ENCODE measurements around the gene WDR59.
"Not testable (repeated sequence)": the region's sequence is repeated elsewhere in the genome, so short reads cannot be mapped to it uniquely, and the experiment has no call there.

Gene WDR59

DNA sequence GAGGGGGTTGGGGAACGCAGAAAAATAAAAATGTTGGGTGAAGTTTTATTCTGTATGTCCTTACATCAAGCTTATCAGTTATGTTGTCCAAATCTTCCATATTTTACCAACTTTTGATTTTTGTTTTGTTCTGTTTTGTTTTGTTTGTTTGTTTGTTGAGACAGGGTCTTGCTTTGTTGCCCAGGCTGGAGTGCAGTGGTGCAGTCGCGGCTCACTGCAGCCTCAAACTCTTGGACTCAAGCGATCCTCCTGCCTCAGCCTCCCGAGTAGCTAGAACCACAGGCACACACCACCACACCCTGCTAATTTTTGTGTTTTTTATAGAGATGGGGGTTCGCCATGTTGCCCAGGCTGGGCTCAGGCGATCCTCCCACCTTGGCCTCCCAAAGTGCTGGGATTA is 34.7 kb upstream of the WDR59 start:
- no peak overlapping the region for H2AFZ ChIP-seq (ENCODE audit: low read depth, low read length)
- H3K9me3 ChIP-seq (ENCODE audit: low read length) = peaks cover 8% of the 10 kb centered on the region
- H3K27me3 ChIP-seq (ENCODE audit: insufficient read depth, low read length) = no peaks in the 10 kb centered on the region
- H3K36me3 ChIP-seq (ENCODE audit: insufficient read depth, low read length) = peaks cover 2% of the 10 kb centered on the region
- no peak overlapping the region for H3K4me3 ChIP-seq (ENCODE audit: low read length)
- no peaks in the 10 kb centered on the region for H3K4me1 ChIP-seq (ENCODE audit: insufficient read depth, low read length)

DNA sequence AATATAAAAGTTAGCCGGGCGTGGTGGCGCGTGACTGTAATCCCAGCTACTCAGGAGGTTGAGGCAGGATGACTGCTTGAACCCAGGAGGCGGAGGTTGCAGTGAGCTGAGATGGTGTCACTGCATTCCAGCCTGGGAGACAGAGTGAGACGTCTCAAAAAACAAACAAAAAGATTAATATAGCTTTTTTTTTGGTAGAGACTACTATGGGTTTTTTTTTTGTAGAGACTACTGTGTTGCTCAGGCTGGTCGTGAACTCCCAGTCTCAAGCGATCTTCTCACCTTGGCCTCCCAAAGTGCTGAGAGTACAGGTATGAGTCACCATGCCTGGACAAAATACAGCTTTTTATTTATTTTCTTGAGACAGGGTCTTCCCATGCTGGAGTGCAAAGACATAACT is 34.1 kb upstream of the WDR59 start:
- Histone ChIP-seq H3K9me3 (ENCODE audit: low read length) (peaks cover 8% of the 10 kb centered on the region), H2AFZ (ENCODE audit: low read depth, low read length) (no peak overlapping the region), H3K36me3 (ENCODE audit: insufficient read depth, low read length) (peaks cover 2% of the 10 kb centered on the region), H3K4me1 (ENCODE audit: insufficient read depth, low read length) (no peaks in the 10 kb centered on the region), H3K4me3 (ENCODE audit: low read length) (no peak overlapping the region), H3K27me3 (ENCODE audit: insufficient read depth, low read length) (no peaks in the 10 kb centered on the region)

DNA sequence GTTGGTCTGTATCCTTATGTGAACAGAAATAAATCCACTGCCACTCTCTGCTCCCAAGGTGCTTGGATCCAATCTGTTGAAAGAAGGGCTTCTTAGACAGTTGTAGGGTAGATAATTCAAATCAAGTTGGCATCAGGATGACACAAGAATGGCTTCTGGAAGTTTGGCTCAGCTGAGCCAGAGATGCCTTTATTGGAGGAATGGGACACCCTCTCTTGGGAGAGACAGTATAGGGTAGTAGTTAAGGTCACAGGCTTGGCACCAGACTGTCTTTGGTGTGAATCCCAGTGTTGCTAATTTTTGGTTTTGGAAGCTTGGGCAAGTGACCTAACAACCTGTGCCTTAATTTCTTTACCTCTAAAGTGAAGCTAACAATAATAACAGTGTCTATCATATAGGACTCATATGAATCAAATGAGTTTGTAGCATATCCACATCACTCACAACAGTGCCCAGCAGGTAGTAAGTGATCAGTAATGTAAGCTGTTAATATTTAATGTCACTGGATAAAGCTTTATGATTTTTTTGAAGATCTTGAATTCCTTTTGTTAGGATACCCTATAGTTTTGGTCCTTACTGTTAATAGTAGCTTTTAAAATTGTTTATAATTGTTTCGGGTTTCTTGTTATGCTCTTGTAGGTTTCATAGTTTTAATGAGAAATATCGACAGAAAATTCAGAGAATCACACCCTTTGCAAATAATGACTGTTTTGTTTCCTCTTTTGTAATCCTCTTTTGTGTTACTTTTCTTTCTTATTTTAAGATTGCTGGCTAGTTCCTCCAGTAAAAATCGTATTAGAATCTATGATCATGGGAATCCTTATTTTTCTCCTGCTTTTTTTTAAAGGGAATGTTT is 33.0 kb upstream of the WDR59 start:
- peaks cover 2% of the 10 kb centered on the region for H3K36me3 ChIP-seq (ENCODE audit: insufficient read depth, low read length)

DNA sequence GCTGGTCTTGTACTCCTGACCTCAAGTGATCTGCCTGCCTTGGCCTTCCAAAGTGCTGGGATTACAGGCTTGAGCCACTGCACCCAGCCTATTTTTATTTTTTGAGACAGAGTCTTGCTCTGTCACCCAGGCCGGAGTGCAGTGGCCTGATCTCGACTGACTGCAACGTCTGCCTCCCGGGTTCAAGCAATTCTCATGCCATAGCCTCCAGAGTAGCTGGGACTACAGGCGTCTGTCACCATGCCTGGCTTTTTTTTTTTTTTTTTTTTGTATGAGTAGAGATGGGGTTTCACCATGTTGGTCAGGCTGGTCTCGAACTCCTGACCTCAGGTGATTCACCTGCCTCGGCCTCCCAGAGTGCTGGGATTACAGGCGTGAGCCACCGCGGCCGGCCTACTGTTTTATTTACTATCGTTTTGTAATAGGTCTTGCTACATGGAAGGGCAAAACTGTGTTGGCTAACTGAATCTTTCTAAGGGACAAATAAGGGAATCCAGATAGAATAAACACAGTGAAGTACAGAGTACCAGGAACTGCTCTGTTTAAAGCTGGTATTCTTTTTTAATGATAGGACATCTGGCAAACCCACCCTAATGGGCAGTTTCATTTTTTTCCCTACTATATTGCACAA is 31.6 kb upstream of the WDR59 start:
- H3K4me1 ChIP-seq (ENCODE audit: insufficient read depth, low read length); H3K36me3 ChIP-seq (ENCODE audit: insufficient read depth, low read length); H3K4me3 ChIP-seq (ENCODE audit: low read length); H3K27me3 ChIP-seq (ENCODE audit: insufficient read depth, low read length); H2AFZ ChIP-seq (ENCODE audit: low read depth, low read length); H3K9me3 ChIP-seq (ENCODE audit: low read length): not testable (repeated sequence)

More for the DNA sequence above, 33.0 kb upstream of the WDR59 start:
- Histone ChIP-seq H3K9me3 (ENCODE audit: low read length) (peaks cover 8% of the 10 kb centered on the region), H3K4me3 (ENCODE audit: low read length) (no peak overlapping the region), H2AFZ (ENCODE audit: low read depth, low read length) (no peak overlapping the region), H3K4me1 (ENCODE audit: insufficient read depth, low read length) (no peaks in the 10 kb centered on the region), H3K27me3 (ENCODE audit: insufficient read depth, low read length) (no peaks in the 10 kb centered on the region)

DNA sequence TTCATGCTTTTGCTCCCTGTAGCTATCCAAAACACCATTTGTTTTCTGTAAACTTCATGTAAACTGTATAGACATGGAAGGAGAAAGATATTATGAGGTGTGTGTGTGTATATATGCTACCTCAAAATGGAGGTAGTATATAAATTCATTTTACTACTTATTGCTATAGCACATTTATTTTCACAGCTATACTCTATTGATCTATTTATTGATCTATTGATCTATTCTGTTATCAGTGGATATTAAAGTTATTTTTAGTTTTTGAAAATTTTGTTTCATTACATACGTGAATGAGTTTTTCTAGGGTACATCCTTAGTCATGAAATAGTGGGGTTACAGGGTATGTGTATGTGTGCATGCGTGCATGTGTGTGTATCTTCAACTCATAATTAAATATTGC is 29.4 kb upstream of the WDR59 start:
- Histone ChIP-seq H3K4me1 (ENCODE audit: insufficient read depth, low read length) (peaks cover 4% of the 10 kb centered on the region), H3K9me3 (ENCODE audit: low read length) (no peaks in the 10 kb centered on the region), H3K4me3 (ENCODE audit: low read length) (no peak overlapping the region)

DNA sequence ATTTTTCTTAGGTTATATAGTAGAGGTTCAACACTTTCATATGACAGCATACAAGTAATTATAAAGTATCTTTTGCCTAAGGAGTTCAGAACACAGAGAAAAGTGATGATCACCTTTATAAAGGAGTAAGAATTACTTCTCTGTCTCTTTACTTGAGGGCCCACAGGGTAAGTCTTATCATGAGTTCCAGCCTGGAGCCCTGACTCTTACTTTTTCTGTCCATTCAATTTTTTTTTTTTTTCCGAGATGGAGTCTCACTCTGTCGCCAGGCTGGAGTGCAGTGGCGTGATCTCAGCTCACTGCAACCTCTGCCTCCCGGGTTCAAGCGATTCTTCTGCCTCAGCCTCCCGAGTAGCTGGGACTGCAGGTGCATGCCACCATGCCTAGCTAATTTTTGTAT is 28.2 kb upstream of the WDR59 start:
- H3K9me3 ChIP-seq (ENCODE audit: low read length); H3K36me3 ChIP-seq (ENCODE audit: insufficient read depth, low read length); H3K4me1 ChIP-seq (ENCODE audit: insufficient read depth, low read length); H2AFZ ChIP-seq (ENCODE audit: low read depth, low read length); H3K27me3 ChIP-seq (ENCODE audit: insufficient read depth, low read length); H3K4me3 ChIP-seq (ENCODE audit: low read length): not testable (repeated sequence)

More for the DNA sequence above, 29.4 kb upstream of the WDR59 start:
- Histone ChIP-seq H3K36me3 (ENCODE audit: insufficient read depth, low read length) (peaks cover 2% of the 10 kb centered on the region), H3K27me3 (ENCODE audit: insufficient read depth, low read length) (no peaks in the 10 kb centered on the region), H2AFZ (ENCODE audit: low read depth, low read length) (no peak overlapping the region)

DNA sequence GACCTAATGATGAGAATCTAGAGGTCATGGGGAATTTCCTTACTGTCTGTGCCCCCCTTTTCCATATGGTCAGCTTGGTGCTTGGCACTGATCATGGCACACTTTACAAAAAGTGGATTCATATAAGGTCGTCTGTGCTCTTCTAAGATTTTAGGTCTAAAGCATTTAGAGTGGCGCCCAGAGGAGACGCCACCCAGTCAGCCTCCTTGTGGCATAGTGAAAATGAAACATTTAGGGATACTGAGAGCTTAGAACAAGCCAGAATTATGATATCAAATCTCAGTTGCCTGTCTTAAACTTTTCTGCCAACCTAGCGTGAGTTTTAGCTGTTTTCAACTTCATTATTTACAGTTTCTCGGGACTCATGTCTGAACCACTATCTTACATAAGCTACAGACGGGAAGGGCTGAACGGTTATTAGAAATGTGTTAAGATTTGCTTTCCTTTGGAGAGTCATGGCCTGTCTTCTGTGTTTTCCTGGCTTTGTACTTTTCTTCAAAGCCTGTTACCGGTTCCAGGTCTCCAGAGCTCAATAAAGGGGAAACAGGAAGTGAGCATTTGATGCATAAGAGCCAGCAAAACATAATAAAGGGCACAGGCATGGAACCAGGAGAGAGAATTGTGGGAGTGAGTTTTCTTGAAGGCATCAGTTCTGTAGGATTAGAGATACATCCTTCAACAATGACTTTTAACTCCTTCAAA is 27.6 kb upstream of the WDR59 start:
- H3K9me3 ChIP-seq (ENCODE audit: low read length) = peaks cover 6% of the 10 kb centered on the region
- H3K27me3 ChIP-seq (ENCODE audit: insufficient read depth, low read length) = no peaks in the 10 kb centered on the region
- no peak overlapping the region for H3K4me3 ChIP-seq (ENCODE audit: low read length)
- no peak overlapping the region for H2AFZ ChIP-seq (ENCODE audit: low read depth, low read length)
- H3K4me1 ChIP-seq (ENCODE audit: insufficient read depth, low read length) = peaks cover 4% of the 10 kb centered on the region
- peaks cover 8% of the 10 kb centered on the region for H3K36me3 ChIP-seq (ENCODE audit: insufficient read depth, low read length)

DNA sequence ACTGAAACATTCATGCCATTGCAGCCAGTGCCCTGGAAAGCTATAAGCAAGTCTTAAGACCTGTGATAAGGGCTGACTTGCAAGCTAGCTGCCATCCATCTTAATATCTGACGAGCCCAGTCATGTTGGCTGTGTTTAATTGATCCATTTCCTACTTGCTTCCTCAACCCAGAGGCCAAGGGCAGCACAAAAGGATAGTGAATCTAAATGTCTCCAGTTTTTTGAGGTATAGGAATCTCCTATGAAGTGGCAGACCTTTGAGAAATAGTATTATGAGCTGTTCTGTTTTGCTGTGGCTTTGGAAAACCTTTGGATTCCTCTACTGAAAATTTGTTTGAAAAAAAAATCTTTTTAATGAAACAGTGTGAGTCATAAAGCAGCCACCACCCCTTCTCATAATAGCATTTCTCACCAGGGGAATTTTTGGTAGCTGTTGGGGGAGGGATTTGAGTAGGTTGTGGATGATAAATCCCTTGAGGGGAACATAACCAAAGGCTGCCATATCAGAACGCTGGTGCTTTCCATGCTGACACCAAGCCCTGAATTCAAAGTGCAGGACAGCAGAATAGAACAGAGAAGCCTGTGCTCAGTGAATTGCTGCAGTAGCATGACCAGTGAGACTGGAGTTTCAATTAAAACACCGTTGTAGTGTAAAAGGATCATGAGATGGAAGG is 26.8 kb upstream of the WDR59 start:
- no peak overlapping the region for H3K4me3 ChIP-seq (ENCODE audit: low read length)
- H2AFZ ChIP-seq (ENCODE audit: low read depth, low read length) = no peak overlapping the region
- H3K27me3 ChIP-seq (ENCODE audit: insufficient read depth, low read length) = no peaks in the 10 kb centered on the region
- peaks cover 6% of the 10 kb centered on the region for H3K9me3 ChIP-seq (ENCODE audit: low read length)
- peaks cover 8% of the 10 kb centered on the region for H3K36me3 ChIP-seq (ENCODE audit: insufficient read depth, low read length)
- peaks cover 4% of the 10 kb centered on the region for H3K4me1 ChIP-seq (ENCODE audit: insufficient read depth, low read length)

DNA sequence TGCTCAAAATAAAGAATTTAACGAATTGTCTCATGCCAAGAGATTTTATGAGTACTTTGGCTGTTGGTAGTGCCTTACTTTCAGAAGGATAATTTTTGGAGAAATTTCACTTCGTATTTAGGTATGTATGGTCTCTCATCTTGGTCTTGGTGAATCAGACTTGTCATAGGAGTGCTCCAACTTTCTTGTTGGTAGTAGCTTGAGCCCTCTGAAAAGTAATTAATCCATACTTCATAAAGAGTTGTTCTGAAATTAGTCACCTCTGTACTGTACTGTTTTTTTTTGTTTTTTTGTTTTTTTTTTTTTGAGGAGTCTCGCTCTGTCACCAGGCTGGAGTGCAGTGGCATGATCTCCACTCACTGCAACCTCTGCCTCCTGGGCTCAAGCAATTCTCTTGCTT is 25.5 kb upstream of the WDR59 start:
- peaks cover 4% of the 10 kb centered on the region for H3K4me1 ChIP-seq (ENCODE audit: insufficient read depth, low read length)
- H2AFZ ChIP-seq (ENCODE audit: low read depth, low read length) = no peak overlapping the region
- peaks cover 8% of the 10 kb centered on the region for H3K36me3 ChIP-seq (ENCODE audit: insufficient read depth, low read length)
- no peak overlapping the region for H3K4me3 ChIP-seq (ENCODE audit: low read length)
- no peaks in the 10 kb centered on the region for H3K27me3 ChIP-seq (ENCODE audit: insufficient read depth, low read length)
- peaks cover 6% of the 10 kb centered on the region for H3K9me3 ChIP-seq (ENCODE audit: low read length)

DNA sequence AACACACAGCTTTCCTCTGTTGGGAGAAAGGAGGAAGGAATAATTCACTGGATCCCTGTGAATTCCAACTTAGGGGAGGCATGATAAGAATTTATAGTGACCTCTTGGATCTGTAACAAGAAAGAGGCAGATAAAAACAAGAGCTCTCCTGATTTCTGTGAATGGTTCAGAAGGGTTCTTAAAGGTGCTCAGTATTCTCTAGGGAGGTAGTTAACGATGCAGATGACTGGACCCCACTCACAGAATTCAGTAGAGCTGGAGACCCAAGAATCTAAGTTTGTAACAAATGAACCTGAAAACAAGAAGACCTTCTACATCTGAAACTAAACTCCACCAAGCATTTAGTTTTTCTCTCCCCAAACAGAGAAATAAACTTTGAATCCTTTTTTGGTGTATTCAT is 22.5 kb upstream of the WDR59 start:
- Histone ChIP-seq H3K9me3 (ENCODE audit: low read length) (peaks cover 6% of the 10 kb centered on the region), H3K4me3 (ENCODE audit: low read length) (no peak overlapping the region), H3K27me3 (ENCODE audit: insufficient read depth, low read length) (no peaks in the 10 kb centered on the region), H3K4me1 (ENCODE audit: insufficient read depth, low read length) (peaks cover 4% of the 10 kb centered on the region), H2AFZ (ENCODE audit: low read depth, low read length) (no peak overlapping the region), H3K36me3 (ENCODE audit: insufficient read depth, low read length) (peaks cover 18% of the 10 kb centered on the region)

DNA sequence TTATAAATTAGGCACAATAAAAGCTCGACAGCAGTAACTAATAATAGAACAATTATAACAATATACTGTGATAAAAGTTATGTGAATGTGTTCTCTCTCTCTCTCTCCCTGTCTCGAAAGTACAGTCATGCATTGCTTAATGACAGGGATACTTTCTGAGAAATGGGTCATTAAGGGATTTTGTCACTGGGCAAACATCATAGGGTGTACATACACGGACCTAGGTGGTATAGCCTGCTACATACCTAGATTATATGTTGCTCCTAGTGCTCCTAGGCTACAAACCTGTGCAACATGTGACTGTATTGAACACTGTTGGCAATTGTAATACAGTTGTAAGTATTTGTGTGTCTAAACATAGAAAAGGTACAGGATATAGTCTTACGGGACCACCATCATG is 20.8 kb upstream of the WDR59 start:
- peaks cover 6% of the 10 kb centered on the region for H3K9me3 ChIP-seq (ENCODE audit: low read length)
- H3K36me3 ChIP-seq (ENCODE audit: insufficient read depth, low read length) = peaks cover 18% of the 10 kb centered on the region
- peaks cover 15% of the 10 kb centered on the region for H3K4me1 ChIP-seq (ENCODE audit: insufficient read depth, low read length)
- no peak overlapping the region for H2AFZ ChIP-seq (ENCODE audit: low read depth, low read length)
- H3K4me3 ChIP-seq (ENCODE audit: low read length) = no peak overlapping the region
- H3K27me3 ChIP-seq (ENCODE audit: insufficient read depth, low read length) = no peaks in the 10 kb centered on the region

DNA sequence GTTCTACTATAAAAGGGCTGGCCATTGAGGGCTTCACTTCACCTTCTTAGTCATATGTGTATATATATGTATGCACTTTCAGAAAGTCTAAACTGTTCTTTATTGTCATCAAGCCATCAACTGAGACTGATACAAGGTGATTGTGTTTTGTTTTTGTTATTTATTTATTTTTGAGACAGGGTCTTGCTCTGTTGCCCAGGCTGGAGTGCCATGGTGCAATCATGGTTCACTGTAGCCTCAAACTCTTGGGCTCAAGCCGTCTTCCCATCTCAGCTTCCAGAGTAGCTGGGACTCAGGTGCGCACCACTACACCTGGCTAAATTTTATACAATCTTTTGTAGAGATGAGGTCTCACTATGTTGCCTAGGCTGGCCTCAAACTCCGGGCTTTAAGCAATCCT is 19.5 kb upstream of the WDR59 start:
- H3K36me3 ChIP-seq (ENCODE audit: insufficient read depth, low read length) = peaks cover 17% of the 10 kb centered on the region
- H3K9me3 ChIP-seq (ENCODE audit: low read length) = peaks cover 6% of the 10 kb centered on the region
- no peak overlapping the region for H3K4me3 ChIP-seq (ENCODE audit: low read length)

DNA sequence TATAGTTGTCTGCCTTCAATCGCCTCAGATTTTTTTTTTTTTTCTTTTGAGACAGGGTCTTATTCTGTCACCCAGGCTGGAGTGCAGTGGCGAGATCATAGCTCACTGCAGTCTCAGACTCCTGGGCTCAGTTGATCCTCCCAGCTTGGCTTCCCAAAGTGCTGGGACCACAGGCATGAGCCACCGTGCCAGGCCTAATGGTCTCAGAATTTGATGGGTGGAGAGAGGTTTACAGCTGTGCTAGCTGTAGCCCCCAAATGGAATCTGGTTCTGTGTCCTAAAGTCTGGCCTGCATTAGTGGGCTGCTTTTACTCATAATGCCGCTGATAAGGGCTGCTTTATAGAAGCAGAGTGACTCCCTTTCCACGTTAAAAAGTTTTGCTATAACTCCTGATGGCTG is 19.0 kb upstream of the WDR59 start:
- Histone ChIP-seq H3K9me3 (ENCODE audit: low read length) (peaks cover 6% of the 10 kb centered on the region), H3K27me3 (ENCODE audit: insufficient read depth, low read length) (no peaks in the 10 kb centered on the region), H2AFZ (ENCODE audit: low read depth, low read length) (no peak overlapping the region), H3K36me3 (ENCODE audit: insufficient read depth, low read length) (peaks cover 15% of the 10 kb centered on the region), H3K4me3 (ENCODE audit: low read length) (no peak overlapping the region), H3K4me1 (ENCODE audit: insufficient read depth, low read length) (peaks cover 15% of the 10 kb centered on the region)

More for the DNA sequence above, 19.5 kb upstream of the WDR59 start:
- no peaks in the 10 kb centered on the region for H3K27me3 ChIP-seq (ENCODE audit: insufficient read depth, low read length)
- H2AFZ ChIP-seq (ENCODE audit: low read depth, low read length) = no peak overlapping the region
- H3K4me1 ChIP-seq (ENCODE audit: insufficient read depth, low read length) = peaks cover 15% of the 10 kb centered on the region

All from neuron (in vitro differentiated cells).